Breast epithelium (tissue), 4 donors: ENCODE measurements around the gene GOLGA1. TPM values are rescaled to one million over a fixed set of nuclear protein-coding genes. Genes with fewer than 3 reads are reported as not detected.
A peak's percentile ranks its signal among the peaks of the same experiment; 100 is the strongest.

Experiments
- DNase-seq, 2 donors: peaks; one replicate each; pipeline ENCODE4 v3.0.0-alpha.2; 2019; ENCODE audit warnings: low spot score in 2 of 2
- H3K27ac ChIP-seq, 2 donors: fragments of 200-600 bp; sonication (generic) in 1 of 2; one replicate each; pipeline ENCODE4 v1.5.1; 2016 to 2019; ENCODE audit warnings: mild to moderate bottlenecking in 1 of 2
- H3K27me3 ChIP-seq, 2 donors: fragments of 200-600 bp; sonication (generic) in 1 of 2; one replicate each; pipeline versions ENCODE4 v1.5.1 to v1.6.0; 2017 to 2019; ENCODE audit warnings: control low read depth in 1 of 2, mild to moderate bottlenecking in 1 of 2
- H3K36me3 ChIP-seq: fragments of 200-600 bp; one replicate; pipeline ENCODE4 v1.5.1; 2019
- H3K4me1 ChIP-seq, 2 donors: fragments of 200-600 bp; sonication (generic); one replicate each; pipeline ENCODE4 v1.5.1; 2016 to 2019; ENCODE audit warnings: control low read depth in 1 of 2
- H3K4me3 ChIP-seq, 3 donors: fragments of 200-600 bp; sonication (generic); 1 replicate in 2 of 3; 2 replicates in 1 of 3; pipeline ENCODE4 v1.5.1; 2016 to 2019; ENCODE audit warnings: mild to moderate bottlenecking in 3 of 3, moderate library complexity in 2 of 3
- H3K9me3 ChIP-seq, 2 donors: fragments of 200-600 bp; sonication (generic) in 1 of 2; one replicate each; pipeline ENCODE4 v1.5.1; 2016 to 2019; ENCODE audit warnings: control low read depth in 1 of 2
- CTCF ChIP-seq, 3 donors: fragments of 450-650 bp; IDR thresholded peaks; one replicate each; pipeline ENCODE4 v1.5.1; 2016 to 2017; ENCODE audit warnings: antibody characterized with exemption in 3 of 3, mild to moderate bottlenecking in 3 of 3, moderate library complexity in 3 of 3
- POLR2A ChIP-seq: fragments of 450-650 bp; IDR thresholded peaks from one replicate; pipeline ENCODE4 v1.6.1; 2016; ENCODE audit warnings: antibody characterized with exemption, mild to moderate bottlenecking, moderate library complexity
- POLR2AphosphoS5 ChIP-seq, 3 donors: sonication (generic); formaldehyde crosslinking; IDR thresholded peaks; one replicate each; pipeline ENCODE4 v1.6.1; 2017; ENCODE audit warnings: antibody characterized with exemption in 3 of 3
- intact Hi-C: fragments of 100-400 bp; cut with DNase I; formaldehyde crosslinking; loops from one replicate; pipeline ENCODE4 v1.15.1; 2023; ENCODE audit warnings: low total_unique reads
- total RNA-seq, 3 donors: library from RNA; depleted of rRNA; stranded (reverse); fragments of >200 nt; gene quantifications; one replicate each; pipeline ENCODE4 v1.1.0, GENCODE V29; 2016

The GOLGA1 gene
- total RNA-seq, 3 donors from 2014 or later, result 20.6 to 23.0 (median 21.1) TPM

GRCh38 chr9:124855944-124856765 is 84.7 kb downstream of the GOLGA1 start:
- peaks cover 4% of the 10 kb centered on the region for H3K36me3 ChIP-seq
- peaks cover 4 to 15% of the 10 kb centered on the region in 2 donors for H3K4me1 ChIP-seq
- no peak for TF ChIP-seq CTCF (IDR thresholded peaks at IDR 0.05)
- TF ChIP-seq POLR2A, result no peak
- TF ChIP-seq POLR2AphosphoS5 (IDR thresholded peaks at IDR 0.05), result no peak
- H3K27ac ChIP-seq, result no peak overlapping the region
- no peaks in the 10 kb centered on the region for H3K9me3 ChIP-seq
- H3K4me3 ChIP-seq, result no peak overlapping the region
- no peak for DNase-seq
- H3K27me3 ChIP-seq, result no peaks in the 10 kb centered on the region
- intact Hi-C loops, result no loop called here

GRCh38 chr9:124855566-124855943 is 85.3 kb downstream of the GOLGA1 start:
- Histone ChIP-seq H3K4me3 (no peak overlapping the region), H3K27me3 (no peaks in the 10 kb centered on the region), H3K27ac (no peak overlapping the region), H3K9me3 (no peaks in the 10 kb centered on the region), H3K36me3 (peaks cover 4% of the 10 kb centered on the region), H3K4me1 (peaks cover 0 to 12% of the 10 kb centered on the region in 2 donors)
- intact Hi-C loops, result no loop called here
- DNase-seq, result no peak
- TF ChIP-seq POLR2AphosphoS5 (IDR thresholded peaks at IDR 0.05), result no peak

- H3K4me3 ChIP-seq, result no peak overlapping the region
- H3K36me3 ChIP-seq, result peaks cover 4% of the 10 kb centered on the region
- TF ChIP-seq POLR2A (no peak), POLR2AphosphoS5 (IDR thresholded peaks at IDR 0.05) (no peak), CTCF (IDR thresholded peaks at IDR 0.05) (no peak)
- H3K27ac ChIP-seq, result no peak overlapping the region
- no peaks in the 10 kb centered on the region for H3K9me3 ChIP-seq
- no peak for DNase-seq
- H3K27me3 ChIP-seq, result no peaks in the 10 kb centered on the region
- intact Hi-C loops, result no loop called here
- peaks cover 0 to 7% of the 10 kb centered on the region in 2 donors for H3K4me1 ChIP-seq
Observed at GRCh38 chr9:124854822-124855221, 86.1 kb downstream of the GOLGA1 start.

DNA sequence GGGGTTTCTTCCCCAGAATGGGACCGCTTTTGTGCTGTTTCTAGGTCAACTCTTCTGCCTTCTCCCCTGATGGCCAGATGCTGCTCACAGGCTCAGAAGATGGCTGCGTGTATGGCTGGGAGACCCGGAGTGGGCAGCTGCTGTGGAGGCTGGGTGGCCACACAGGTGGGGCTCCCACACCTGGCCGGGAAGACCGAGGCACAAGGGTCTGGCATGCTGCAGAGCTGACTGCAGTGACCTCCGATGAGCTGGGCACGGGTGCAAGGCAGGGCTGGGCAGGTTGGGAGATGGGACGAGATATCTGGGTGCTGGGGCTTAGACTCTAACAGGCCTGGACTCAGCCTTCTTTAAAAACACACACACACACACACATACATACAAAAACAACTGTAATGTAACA is 86.7 kb downstream of the GOLGA1 start:
- Histone ChIP-seq H3K9me3 (no peaks in the 10 kb centered on the region), H3K27ac (peak overlapping the region in 1 of 2 donors; percentile 67), H3K36me3 (peaks cover 4% of the 10 kb centered on the region), H3K27me3 (no peaks in the 10 kb centered on the region), H3K4me1 (peaks cover 0 to 7% of the 10 kb centered on the region in 2 donors), H3K4me3 (no peak overlapping the region)
- TF ChIP-seq CTCF (IDR thresholded peaks at IDR 0.05) (no peak), POLR2A (no peak), POLR2AphosphoS5 (IDR thresholded peaks at IDR 0.05) (no peak)
- intact Hi-C loops, result no loop called here
- DNase-seq, result no peak

DNA sequence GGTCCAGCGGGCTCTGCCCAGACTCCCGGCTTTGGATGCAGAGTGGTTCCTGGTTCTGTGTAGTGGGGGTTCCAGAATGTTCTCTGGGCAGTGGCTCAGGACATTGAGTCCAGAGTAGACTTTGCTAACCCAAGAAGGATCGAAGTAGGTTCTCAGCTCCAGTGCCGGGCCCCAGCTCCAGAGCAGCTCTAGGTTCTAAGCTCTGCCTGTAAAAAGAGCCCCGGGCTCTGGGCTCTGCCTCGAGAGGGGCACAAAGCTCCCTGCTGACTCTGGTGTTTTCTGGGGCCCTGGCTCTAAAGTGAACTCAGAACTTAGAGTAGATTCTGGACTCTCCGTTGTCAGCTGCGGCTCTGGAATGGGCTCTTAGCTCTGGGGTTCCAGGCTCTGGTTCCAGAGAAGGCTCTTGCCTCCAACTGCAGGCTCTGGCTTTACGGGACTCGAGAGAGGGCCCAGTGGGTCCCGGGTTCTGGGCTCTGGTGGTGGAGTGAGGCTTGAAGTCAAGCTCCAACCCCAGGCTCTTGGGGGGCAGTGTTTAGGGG is 87.2 kb downstream of the GOLGA1 start:
- Histone ChIP-seq H3K9me3 (no peaks in the 10 kb centered on the region), H3K27me3 (no peaks in the 10 kb centered on the region), H3K27ac (peak overlapping the region; percentile 22 to 67), H3K4me1 (peaks cover 0 to 7% of the 10 kb centered on the region in 2 donors), H3K4me3 (peak overlapping the region; percentile 42 to 66 (median 51)), H3K36me3 (peaks cover 4% of the 10 kb centered on the region)
- intact Hi-C loops, result loop anchor here (2.0 kb wide), 1 partner anchor 81 kb away; no protein-coding TSS in a partner anchor
- TF ChIP-seq POLR2A (no peak), POLR2AphosphoS5 (IDR thresholded peaks at IDR 0.05) (no peak), CTCF (IDR thresholded peaks at IDR 0.05) (no peak)
- DNase-seq, result no peak
